Renal cortical epithelial cell (primary cell): ENCODE data around the gene TBX4. TPM values are rescaled to one million over a fixed set of nuclear protein-coding genes. Genes with fewer than 3 reads are reported as not detected.
"Not testable (repeated sequence)": the region's sequence is repeated elsewhere in the genome, so short reads cannot be mapped to it uniquely, and the experiment has no call there.

ENCODE experiments used
- DNase-seq: peaks from one replicate; pipeline ENCODE4 v3.0.0-alpha.2; 2011; ENCODE audit warnings: low read depth
- total RNA-seq: library from RNA; depleted of rRNA; stranded (reverse); fragments of >200 nt; gene quantifications from 2 replicates; pipeline ENCODE4 v1.2.3, GENCODE V29; 2014

Gene TBX4
- total RNA-seq, 1 donor from 2014 or later = not detected

GRCh38 chr17:61498042-61498994 lies 46.1 kb downstream of the TBX4 start:
- no peak for DNase-seq

GRCh38 chr17:61499632-61500031 lies 47.4 kb downstream of the TBX4 start:
- no peak for DNase-seq

GRCh38 chr17:61500287-61500686 lies 48.1 kb downstream of the TBX4 start:
- no peak for DNase-seq

DNA sequence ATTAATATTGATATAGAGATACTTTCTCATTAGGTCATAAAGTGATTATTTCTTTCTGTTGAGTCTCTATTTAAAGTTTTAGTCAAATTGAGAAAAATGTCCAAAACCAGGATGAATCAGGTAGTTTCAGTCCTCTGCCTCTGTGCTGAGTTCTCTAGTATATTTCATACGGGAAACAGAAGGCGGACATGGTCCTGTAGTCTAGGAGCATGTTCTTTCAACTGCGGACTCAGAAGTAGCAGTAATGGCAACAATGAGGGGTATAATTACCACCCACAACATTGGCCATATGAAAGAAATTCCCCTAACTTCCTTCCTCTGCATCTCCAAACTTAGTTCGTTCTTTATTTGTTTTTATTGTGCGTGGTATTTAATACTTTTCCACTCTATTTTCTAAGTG lies 50.1 kb downstream of the TBX4 start:
- no peak for DNase-seq

DNA sequence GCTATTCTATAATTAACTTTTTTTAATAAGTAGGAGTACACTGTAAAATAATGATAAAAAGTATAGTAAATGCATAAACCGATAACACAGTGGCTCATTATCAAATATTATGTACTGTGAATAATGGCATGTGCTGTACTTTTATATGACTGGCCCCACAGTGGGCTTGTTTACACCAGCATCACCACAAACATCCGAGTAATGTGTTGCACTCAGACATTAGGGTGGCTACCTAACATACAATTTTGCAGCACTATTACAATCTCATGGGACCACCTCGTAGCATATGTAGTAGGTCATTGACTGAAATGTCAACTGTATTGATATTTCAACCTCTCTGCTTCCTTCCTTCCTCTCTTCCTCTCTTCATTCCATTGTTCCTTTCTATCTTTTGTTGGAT lies 51.7 kb downstream of the TBX4 start:
- DNase-seq = no peak

DNA sequence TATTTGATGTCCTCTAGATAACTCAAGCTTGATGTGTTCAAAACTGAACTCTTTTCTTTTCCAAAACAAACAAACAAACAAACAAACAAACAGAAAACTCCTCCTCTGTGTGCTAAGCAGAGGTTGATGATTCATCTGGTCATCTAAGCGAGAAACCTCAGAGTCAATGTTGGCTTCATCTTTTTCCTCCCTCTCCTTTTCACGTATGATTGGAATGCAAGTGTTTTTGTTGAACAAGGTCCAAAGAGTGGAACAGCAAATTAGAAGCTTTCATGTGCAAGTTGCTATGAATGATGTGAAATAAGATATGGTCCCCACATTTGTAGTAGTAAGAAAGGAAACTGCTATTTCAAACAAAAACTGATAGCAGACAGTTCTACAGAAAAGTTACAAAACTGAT lies 52.5 kb downstream of the TBX4 start:
- peak; percentile 90 for DNase-seq

- DNase-seq = no peak
Measured at GRCh38 chr17:61505846-61506627, 53.8 kb downstream of the TBX4 start.

DNA sequence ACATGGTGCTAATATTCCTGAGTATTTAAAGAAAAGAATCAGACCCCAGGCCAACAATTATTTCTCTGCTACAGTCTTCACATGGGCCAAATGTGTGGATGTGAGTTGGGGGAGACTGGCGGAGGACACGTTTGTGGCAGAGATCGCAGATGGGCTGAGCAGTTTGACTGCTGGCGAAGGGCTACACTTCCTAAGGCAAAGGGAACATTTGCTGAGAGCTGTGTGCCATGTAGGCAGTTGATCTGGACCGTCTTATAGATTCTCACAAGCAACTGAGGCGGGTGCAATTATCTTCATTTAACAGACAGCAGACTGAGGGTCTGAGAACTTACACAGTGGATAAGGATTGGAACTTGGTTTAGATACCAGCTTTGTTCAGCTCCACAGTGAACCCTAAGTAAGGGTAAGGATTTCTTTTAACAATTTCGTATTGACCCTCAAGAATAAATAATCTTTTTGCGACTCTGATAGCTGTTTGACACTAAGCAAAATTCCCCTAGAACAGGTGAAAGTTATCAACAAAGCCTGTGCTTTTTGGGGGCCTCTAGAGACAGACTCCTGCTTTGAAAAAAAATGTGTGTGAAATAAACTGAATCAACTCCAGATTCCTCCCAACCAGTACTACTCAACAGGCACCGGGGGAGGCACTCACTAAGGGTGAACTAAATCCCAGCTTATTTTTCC lies 55.3 kb downstream of the TBX4 start:
- DNase-seq = no peak

DNA sequence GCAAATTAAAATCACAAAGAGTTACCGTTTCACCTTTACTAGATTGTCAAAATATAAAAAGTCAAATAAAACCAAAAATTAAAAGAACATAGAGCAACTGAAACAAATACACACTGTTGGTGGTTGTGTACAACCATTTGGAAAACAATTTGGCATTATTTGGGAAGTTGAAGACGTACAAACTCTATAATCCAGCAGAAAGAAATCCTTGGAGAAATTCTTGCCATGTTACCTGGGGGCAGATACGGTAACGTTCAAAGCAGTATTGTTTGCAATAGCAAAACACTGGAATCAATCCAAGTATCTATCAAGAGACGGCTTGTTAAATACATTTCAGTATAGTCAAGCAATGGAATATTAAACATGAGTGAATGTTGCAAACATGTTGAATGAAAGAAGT lies 56.7 kb downstream of the TBX4 start:
- DNase-seq = no peak

DNA sequence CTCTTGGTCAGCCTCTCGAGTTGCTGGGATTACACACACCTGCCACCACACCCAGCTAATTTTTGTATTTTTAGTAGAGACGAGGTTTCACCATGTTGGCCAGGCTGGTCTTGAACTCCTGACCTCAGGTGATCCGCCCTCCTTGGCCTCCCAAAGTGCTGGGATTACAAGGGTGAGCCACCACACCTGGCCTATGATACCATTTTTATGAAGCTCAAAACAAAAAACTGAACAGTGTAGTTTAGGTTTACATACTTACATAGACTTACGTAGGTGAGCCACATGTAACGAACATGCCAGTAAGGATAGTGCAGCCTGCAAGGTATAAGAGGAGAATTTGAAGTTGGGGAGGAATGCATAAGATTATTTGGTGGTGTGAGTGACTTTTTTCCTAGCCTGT lies 57.2 kb downstream of the TBX4 start:
- not testable (repeated sequence) for DNase-seq

- DNase-seq = no peak
Measured at GRCh38 chr17:61510237-61510636, 58.0 kb downstream of the TBX4 start.

DNA sequence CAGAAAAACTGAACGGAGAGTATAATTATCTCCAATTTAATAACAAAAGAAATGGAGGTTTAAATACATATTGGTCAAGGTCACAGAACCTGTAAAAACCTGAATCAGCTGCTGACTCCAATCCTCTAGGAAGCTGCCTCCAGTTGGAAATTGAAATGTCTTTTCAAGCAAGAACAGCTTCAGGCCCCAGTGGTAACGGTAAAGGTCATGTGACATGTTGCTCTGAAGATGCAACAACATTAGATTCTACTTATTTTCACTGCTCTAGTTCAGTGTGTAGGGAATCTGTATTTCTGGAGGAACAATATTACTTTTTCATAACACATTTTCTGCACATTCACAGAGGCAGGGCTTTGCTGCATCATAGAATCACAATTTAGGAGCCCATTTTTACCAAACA lies 58.8 kb downstream of the TBX4 start:
- DNase-seq = no peak

GRCh38 chr17:61511480-61512182 lies 59.4 kb downstream of the TBX4 start:
- no peak for DNase-seq

- DNase-seq = no peak
Measured at GRCh38 chr17:61514491-61514890, 62.3 kb downstream of the TBX4 start.

GRCh38 chr17:61517265-61517664 lies 65.0 kb downstream of the TBX4 start:
- no peak for DNase-seq

DNA sequence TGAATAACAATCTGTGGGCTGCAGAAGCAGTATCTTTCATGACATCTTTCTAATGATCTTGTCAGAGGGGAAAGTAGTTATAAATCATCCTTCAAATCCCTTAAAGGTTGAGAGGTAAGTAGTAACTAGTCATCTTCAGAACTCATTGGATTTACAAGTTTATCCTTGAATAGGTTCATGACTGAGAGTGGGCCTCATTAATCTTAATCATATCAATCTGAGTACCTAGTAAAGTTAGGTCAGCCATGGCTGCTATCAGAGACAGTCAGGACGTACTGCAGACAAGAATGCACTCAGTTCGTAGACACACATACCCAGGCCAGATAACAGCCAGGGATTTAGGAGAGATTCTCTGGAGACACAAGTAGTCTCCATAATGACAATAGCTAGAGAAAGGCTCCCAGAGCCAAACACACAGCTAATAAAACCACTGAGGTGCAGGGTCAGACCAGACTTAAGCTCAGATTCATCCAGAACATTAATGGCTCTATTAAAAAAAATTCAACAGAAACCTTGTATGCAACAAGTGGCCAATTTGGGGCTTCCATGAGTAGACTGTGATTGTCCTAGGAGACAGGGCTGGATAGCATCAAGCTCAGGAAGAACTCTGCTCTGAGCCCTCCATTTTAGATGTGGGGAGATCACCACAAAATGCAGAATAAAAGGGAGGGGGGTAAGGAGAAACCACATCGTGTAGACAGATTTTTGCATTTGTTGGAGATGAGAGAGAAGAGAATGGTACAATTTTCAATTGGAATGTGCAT lies 65.8 kb downstream of the TBX4 start:
- no peak for DNase-seq

GRCh38 chr17:61519139-61519538 lies 66.9 kb downstream of the TBX4 start:
- DNase-seq = no peak

DNA sequence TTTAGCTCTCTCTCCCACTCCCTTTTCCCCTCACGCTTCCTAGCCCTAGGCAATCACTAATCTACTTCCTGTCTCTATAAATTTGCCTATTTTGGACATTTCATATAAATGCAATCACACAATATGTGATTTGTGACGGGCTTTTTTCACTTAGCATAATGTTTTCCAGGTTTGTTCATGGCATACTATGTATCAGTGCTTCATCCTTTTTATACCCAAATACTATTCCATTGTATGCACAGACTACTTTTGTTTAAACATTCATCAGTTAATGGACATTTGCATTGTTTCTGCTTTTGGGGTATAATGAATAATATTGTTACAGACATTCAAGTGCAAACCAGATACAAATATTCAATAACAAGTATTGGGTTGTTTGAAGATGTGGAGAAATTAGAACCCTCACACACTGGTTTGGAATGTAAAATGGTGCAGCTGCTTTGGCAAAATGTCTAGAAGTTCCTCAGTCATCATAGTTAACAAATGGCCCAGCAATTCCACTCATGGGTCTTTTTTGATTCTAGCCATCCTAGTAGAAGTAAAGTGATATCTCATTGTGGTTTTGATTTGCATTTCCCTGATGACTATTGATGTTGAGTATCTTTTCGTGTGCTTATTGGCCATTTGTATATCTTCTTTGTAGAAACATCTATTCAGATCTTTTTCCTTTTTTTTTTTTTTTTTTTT lies 67.7 kb downstream of the TBX4 start:
- no peak for DNase-seq

DNA sequence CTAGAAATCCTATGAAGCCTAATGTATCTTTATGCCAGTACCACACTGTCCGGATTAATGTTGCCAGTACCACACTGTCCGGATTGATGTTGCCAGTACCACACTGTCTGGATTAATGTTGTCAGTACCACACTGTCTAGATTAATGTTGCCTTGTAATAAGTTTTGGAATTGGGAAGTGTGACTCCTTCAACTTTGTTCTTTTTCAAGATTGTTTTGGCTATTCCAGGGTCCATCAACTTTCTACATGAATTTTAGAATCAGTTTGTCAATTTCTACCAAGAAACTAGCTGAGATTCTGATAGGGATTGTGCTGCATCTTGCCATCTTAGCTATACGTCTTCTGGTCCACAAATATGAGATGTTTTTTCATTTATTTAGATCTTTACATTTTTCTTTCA lies 68.7 kb downstream of the TBX4 start:
- no peak for DNase-seq

DNA sequence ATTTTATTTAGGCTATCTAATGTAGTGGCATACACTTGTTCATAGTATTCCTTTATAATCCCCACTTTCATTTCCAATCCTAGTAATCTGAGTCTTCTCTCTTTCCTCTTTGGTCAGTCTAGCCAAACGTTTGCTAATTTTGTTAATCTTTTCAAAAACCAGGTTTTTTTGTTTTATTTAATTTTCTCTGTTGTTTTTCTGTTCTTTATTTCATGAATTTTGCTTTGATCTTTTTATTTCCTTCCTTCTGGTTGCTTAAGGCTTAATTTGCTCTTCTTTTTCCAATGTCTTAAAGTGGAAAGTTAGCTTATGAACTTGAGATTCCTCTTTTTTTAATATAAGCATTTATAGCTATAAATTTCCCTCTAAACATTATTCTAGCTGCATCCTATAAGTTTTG lies 69.9 kb downstream of the TBX4 start:
- DNase-seq = no peak
